GM19238 (cell line): Measurements from ENCODE around the gene CARM1.

Source experiments
- DNase-seq: peaks from one replicate; pipeline ENCODE4 v3.0.0; 2011; ENCODE audit warnings: low spot score; ENCODE audit not compliant: insufficient read length

The CARM1 gene

GRCh38 chr19:10907925-10908324 lies 36.6 kb downstream of the CARM1 start:
- DNase-seq, result no peak

DNA sequence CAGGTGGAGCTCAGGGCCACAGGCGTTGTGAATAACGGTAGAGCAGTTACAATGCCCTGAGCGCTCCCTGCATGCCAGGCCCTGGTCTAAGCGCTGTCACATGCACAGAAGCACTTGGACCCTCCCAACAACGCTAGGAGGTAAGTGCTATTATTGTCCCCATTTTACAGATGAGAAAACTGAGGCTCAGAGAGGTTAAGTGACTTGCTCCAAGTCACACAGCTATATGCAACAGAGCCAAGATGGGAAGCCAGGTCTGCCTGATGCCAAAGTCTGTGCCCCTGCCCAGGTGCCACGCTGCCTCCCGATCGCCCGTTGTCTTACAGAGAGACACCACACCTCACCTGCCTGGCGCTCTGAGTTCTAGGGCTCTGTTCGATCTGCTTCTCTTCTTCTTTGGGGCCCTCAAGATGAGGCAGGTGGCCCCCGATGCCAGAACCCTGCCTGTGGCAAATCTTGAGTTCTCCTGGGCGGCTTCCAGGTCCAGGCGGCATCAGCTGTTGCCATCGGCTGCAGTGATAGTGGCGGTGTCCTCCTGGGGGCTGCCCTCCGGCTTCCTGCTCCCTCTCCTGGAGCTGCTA lies 37.1 kb downstream of the CARM1 start:
- no peak for DNase-seq

DNA sequence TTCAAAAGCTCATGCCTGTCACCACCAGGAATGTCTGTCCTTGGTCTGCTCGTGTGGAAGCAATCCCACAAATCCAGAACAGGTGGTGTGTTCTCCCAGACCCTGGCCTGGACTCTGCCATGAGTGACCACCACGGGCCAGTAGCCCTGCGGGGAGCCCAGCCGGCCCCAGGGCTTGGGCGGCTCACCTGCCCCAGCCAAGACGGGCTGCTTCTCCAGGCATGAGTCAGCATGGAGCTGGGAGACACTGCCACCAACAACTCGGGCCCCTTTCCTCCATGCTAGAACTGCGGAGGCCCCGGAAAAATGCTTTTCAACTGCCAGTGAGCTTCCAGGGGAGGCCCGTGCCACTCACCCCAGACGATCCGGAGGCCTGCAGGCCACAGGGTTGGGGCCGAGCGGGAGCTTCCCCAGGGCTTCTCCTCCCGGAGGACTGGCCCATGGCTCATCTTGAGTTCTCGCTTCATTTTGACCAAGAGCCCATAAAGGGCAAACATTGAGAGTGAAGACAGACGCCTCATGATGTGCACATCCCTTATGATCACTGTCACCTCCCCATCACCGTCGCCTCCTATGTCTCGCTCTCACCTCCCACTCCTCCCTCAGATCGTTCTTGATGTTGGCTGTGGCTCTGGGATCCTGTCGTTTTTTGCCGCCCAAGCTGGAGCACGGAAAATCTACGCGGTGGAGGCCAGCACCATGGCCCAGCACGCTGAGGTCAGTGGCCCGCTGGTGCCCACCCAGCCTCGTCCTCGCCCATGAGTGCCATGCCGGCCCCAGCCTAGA lies 40.4 kb downstream of the CARM1 start:
- DNase-seq, result no peak

DNA sequence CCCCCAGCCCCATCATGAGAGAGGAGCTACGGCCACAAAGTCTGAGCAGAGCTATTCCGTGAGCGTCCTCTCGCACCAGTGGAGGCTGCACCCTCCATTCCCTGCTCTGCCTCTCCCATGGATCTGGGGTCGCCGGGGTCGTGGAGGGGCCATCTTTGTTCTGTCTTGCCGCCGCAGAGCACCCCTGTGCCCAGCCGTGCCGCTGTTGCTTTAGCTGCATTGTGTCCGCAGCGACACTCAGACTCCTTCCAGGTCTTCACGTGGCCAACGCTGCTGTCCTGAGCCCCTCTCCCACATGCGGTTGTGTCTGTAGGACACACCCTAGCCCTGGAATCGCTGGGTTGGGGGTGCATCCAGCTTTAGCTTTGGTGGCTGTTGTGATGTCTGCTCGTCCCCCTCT lies 41.3 kb downstream of the CARM1 start:
- no peak for DNase-seq

DNA sequence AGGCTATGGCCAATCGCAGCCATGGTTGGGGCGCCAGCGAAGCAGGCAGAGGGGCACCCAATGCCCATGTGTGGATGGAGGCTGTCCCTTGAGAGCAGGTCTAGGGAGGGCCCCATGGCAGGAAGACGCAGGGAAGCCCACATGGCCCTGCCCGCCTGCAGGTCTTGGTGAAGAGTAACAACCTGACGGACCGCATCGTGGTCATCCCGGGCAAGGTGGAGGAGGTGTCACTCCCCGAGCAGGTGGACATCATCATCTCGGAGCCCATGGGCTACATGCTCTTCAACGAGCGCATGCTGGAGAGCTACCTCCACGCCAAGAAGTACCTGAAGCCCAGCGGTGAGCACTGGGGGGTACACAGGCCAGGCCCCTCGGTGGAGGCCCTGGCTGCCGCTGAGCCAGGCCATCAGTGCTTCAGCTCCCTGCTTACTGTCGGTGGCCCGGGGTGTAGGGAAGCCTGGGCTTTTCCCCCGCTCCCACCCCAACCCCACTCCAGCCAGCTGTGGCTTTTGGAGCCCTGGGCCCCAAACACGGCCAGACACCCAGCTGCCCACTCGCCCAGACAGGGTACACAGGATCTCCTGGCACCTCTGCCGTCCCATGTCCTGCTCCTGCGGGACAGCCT lies 42.5 kb downstream of the CARM1 start:
- DNase-seq, result no peak

- no peak for DNase-seq
Observed at GRCh38 chr19:10915130-10916091, 44.1 kb downstream of the CARM1 start.

DNA sequence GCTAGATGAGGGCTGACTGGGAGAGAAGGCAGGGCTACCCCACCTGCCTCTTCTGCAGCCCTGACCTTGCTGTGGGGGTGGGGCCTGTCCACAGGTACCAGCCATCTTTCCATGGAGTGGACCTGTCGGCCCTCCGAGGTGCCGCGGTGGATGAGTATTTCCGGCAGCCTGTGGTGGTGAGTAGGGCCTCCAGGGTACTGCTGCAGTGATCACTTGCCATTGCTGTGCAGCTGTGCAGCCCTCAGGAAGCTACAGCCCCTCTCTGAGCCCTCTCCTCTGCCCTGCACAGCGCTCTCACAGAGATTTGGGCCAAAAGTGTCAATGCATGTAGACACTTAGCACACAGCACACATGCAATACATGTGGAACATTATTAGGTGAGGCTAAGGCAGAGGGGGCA lies 45.2 kb downstream of the CARM1 start:
- DNase-seq, result no peak

GRCh38 chr19:10918359-10918758 lies 47.0 kb downstream of the CARM1 start:
- DNase-seq, result no peak

GRCh38 chr19:10919352-10920287 lies 48.3 kb downstream of the CARM1 start:
- DNase-seq, result no peak

DNA sequence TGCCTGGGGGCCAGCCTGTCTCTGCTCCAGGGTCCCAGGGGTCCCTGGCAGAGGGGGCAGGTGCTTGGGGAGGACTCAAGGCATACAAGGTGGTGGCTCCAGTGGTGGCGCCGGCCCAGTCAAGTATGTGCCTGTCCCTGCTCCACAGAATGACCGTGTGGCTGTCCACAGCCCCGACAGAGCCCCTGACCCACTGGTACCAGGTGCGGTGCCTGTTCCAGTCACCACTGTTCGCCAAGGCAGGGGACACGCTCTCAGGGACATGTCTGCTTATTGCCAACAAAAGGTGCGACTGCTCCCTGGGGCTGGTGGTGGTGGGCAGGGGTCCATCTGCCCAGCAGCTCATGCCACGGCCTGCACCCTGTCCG lies 48.9 kb downstream of the CARM1 start:
- no peak for DNase-seq

GRCh38 chr19:10920781-10921180 lies 49.4 kb downstream of the CARM1 start:
- no peak for DNase-seq

DNA sequence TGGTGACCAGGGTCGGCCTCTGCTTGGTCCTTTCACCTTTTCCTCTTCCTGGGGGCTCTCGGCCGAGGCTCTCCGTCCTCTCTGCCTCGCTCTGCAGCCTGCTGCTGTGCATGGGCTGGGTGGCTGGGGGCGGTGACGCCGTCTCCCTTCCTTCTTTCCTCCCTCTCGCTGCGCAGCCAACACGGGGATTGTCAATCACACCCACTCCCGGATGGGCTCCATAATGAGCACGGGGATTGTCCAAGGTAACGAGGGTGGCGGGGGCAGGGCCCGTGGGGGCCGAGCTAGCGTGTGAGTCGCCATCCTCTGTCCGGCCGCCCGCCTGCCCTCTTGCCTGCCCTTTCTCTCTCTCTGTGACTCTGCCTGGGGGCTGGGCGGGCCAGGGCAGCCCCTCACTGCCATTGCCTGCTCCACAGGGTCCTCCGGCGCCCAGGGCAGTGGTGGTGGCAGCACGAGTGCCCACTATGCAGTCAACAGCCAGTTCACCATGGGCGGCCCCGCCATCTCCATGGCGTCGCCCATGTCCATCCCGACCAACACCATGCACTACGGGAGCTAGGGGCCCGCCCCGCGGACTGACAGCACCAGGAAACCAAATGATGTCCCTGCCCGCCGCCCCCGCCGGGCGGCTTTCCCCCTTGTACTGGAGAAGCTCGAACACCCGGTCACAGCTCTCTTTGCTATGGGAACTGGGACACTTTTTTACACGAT lies 50.0 kb downstream of the CARM1 start:
- DNase-seq, result no peak

- no peak for DNase-seq
Observed at GRCh38 chr19:10921910-10922637, 50.7 kb downstream of the CARM1 start.

DNA sequence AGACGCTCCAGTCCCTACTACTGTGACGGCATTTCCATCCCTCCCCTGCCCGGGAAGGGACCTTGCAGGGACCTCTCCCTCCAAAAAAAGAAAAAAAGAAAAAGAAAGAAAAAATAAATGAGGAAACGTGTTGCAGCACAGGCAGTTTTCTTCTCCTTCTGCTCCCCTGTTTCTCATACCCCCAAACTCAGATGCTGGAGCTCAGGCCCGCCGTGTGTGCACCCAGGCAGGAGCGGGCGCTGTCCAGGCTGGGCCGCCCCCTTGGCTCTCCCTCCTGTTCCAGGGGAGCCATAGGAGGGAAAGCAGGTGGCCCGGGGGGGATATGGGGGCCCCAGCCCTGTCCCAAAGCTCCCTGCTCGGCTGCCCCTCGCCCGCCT lies 51.3 kb downstream of the CARM1 start:
- no peak for DNase-seq

GRCh38 chr19:10923260-10924112 lies 52.1 kb downstream of the CARM1 start:
- DNase-seq, result no peak

DNA sequence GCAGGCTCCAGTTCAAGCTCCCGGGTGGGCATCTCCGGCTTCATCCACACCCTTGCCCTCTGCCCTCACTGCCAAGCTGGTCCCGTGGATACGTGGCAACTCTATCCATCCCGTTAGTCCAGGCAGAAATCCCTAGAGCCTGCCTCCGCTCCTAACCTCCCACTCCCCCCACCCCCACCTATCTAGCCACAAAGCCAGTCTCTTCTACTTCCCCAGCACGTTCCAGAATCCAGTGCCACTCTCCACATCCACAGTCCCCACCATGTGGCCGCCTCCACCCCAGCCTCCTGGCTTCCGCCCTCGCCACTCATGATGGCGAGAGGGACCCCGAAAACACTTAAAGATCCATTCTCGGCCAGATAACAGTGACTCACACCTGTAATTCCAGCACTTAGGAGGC lies 53.2 kb downstream of the CARM1 start:
- no peak for DNase-seq

- DNase-seq, result no peak
Observed at GRCh38 chr19:10927730-10928562, 56.6 kb downstream of the CARM1 start.
